Gastrocnemius medialis (tissue), 4 donors: ENCODE data around the gene TMEM119. TPM values are rescaled to one million over a fixed set of nuclear protein-coding genes. Genes with fewer than 3 reads are reported as not detected.

Experiments used
- ATAC-seq, 2 donors: fragments of 150-250 bp; one replicate each; pipeline ENCODE4 v1.9.1; 2016
- DNase-seq, 2 donors: peaks; one replicate each; pipeline ENCODE4 v3.0.0-alpha.2; 2019
- H3K27ac ChIP-seq, 4 donors: fragments of 200-600 bp; sonication (generic); 1 replicate in 1 of 4; 2 replicates in 3 of 4; pipeline ENCODE4 v1.5.1; 2016 to 2018; ENCODE audit warnings: mild to moderate bottlenecking in 2 of 4, moderate library complexity in 1 of 4
- H3K27me3 ChIP-seq, 3 donors: fragments of 200-600 bp; sonication (generic) in 2 of 3; 1 replicate in 1 of 3; 2 replicates in 2 of 3; pipeline versions ENCODE4 v1.5.1 to v1.6.0; 2016 to 2019; ENCODE audit warnings: mild to moderate bottlenecking in 1 of 3, moderate library complexity in 1 of 3
- H3K36me3 ChIP-seq, 2 donors: fragments of 200-600 bp; sonication (generic) in 1 of 2; one replicate each; pipeline ENCODE4 v1.5.1; 2017 to 2018
- H3K4me1 ChIP-seq, 2 donors: fragments of 200-600 bp; sonication (generic) in 1 of 2; one replicate each; pipeline ENCODE4 v1.5.1; 2016 to 2017; ENCODE audit warnings: mild to moderate bottlenecking in 2 of 2
- H3K4me3 ChIP-seq, 4 donors: fragments of 200-600 bp; sonication (generic) in 3 of 4; 1 replicate in 1 of 4; 2 replicates in 3 of 4; pipeline ENCODE4 v1.5.1; 2016 to 2019; ENCODE audit warnings: mild to moderate bottlenecking in 2 of 4
- H3K9me3 ChIP-seq, 3 donors: fragments of 200-600 bp; sonication (generic) in 2 of 3; 1 replicate in 1 of 3; 2 replicates in 2 of 3; pipeline ENCODE4 v1.5.1; 2016 to 2019
- CTCF ChIP-seq, 5 experiments: fragments of 450-650 bp in 3 of 5; fragments of 200-600 bp in 2 of 5; sonication (generic) in 2 of 5; IDR thresholded peaks in 4 of 5; conservative IDR thresholded peaks in 1 of 5; 1 replicate in 4 of 5; 2 replicates in 1 of 5; pipeline ENCODE4 v1.5.1; 2016 to 2019; ENCODE audit warnings: antibody characterized with exemption in 5 of 5, mild to moderate bottlenecking in 3 of 5, moderate library complexity in 3 of 5
- POLR2A ChIP-seq, 2 donors: fragments of 450-650 bp; IDR thresholded peaks; one replicate each; pipeline ENCODE4 v1.6.1; 2017; ENCODE audit warnings: antibody characterized with exemption in 2 of 2, mild to moderate bottlenecking in 2 of 2, moderate library complexity in 2 of 2
- in situ Hi-C, 4 donors: fragments of 200-750 bp; cut with MboI; loops; one replicate each; pipeline versions ENCODE4 v1.15.0 to v1.8.0; 2017; ENCODE audit warnings: low sequenced_read_pairs in 4 of 4
- intact Hi-C: fragments of 100-400 bp; cut with DNase I; formaldehyde crosslinking; loops from one replicate; pipeline ENCODE4 v1.15.1; 2023; ENCODE audit warnings: low total_unique reads
- total RNA-seq, 4 donors: library from RNA; depleted of rRNA; stranded (reverse); fragments of >200 nt; gene quantifications; one replicate each; pipeline versions ENCODE4 v1.1.0 to v1.2.3, GENCODE V29; 2016

TMEM119 gene
- total RNA-seq, 4 donors from 2014 or later, result 0.85 TPM; not detected in 3

GRCh38 chr12:108616359-108616758 lies 18.5 kb upstream of the TMEM119 start:
- Histone ChIP-seq H3K9me3 (no peaks in the 10 kb centered on the region), H3K27me3 (no peaks in the 10 kb centered on the region), H3K4me3 (no peak overlapping the region), H3K4me1 (no peaks in the 10 kb centered on the region), H3K36me3 (no peaks in the 10 kb centered on the region), H3K27ac (no peak overlapping the region)
- TF ChIP-seq POLR2A (IDR thresholded peaks at IDR 0.05), result no peak
- TF ChIP-seq CTCF (IDR thresholded peaks at IDR 0.05 in 4 of 5, conservative IDR thresholded peaks at IDR 0.05 in 1 of 5), result no peak
- ATAC-seq, result no peak
- DNase-seq, result no peak
- in situ Hi-C loops (loop anchor here (5.0 kb wide), 2 partner anchors 49 to 54 kb away; partner anchors contain the start of genes ISCU (in 3 of the 4) and SART3 (in 3 of the 4)), intact Hi-C loops (loop anchor here (5.0 kb wide), 2 partner anchors 336 to 939 kb away; no protein-coding TSS in a partner anchor)

- Histone ChIP-seq H3K4me1 (no peaks in the 10 kb centered on the region), H3K9me3 (no peaks in the 10 kb centered on the region), H3K36me3 (no peaks in the 10 kb centered on the region), H3K27me3 (no peaks in the 10 kb centered on the region), H3K27ac (no peak overlapping the region), H3K4me3 (no peak overlapping the region)
- in situ Hi-C loops (loop anchor here (5.0 kb wide), 2 partner anchors 49 to 54 kb away; partner anchors contain the start of genes ISCU (in 3 of the 4) and SART3 (in 3 of the 4)), intact Hi-C loops (loop anchor here (5.0 kb wide), 2 partner anchors 336 to 939 kb away; no protein-coding TSS in a partner anchor)
- TF ChIP-seq CTCF (IDR thresholded peaks at IDR 0.05 in 4 of 5, conservative IDR thresholded peaks at IDR 0.05 in 1 of 5) (no peak), POLR2A (IDR thresholded peaks at IDR 0.05) (no peak)
- ATAC-seq (no peak), DNase-seq (no peak)
Measured at GRCh38 chr12:108615918-108616317, 18.0 kb upstream of the TMEM119 start.

GRCh38 chr12:108614639-108615038 lies 16.8 kb upstream of the TMEM119 start:
- ATAC-seq (no peak), DNase-seq (no peak)
- no peak overlapping the region for H3K4me3 ChIP-seq
- intact Hi-C loops (loop anchor here (5.0 kb wide), 2 partner anchors 338 to 937 kb away; no protein-coding TSS in a partner anchor), in situ Hi-C loops (loop anchor here (5.0 kb wide), 2 partner anchors 47 to 52 kb away; partner anchors contain the start of genes ISCU (in 3 of the 4) and SART3 (in 3 of the 4))
- H3K27me3 ChIP-seq, result no peaks in the 10 kb centered on the region
- no peak for TF ChIP-seq CTCF (IDR thresholded peaks at IDR 0.05 in 4 of 5, conservative IDR thresholded peaks at IDR 0.05 in 1 of 5)
- no peak for TF ChIP-seq POLR2A (IDR thresholded peaks at IDR 0.05)
- no peaks in the 10 kb centered on the region for H3K36me3 ChIP-seq
- H3K27ac ChIP-seq, result no peak overlapping the region
- H3K9me3 ChIP-seq, result no peaks in the 10 kb centered on the region
- H3K4me1 ChIP-seq, result no peaks in the 10 kb centered on the region

GRCh38 chr12:108614041-108614440 lies 16.2 kb upstream of the TMEM119 start:
- H3K4me1 ChIP-seq, result no peaks in the 10 kb centered on the region
- no peaks in the 10 kb centered on the region for H3K36me3 ChIP-seq
- TF ChIP-seq CTCF (IDR thresholded peaks at IDR 0.05 in 4 of 5, conservative IDR thresholded peaks at IDR 0.05 in 1 of 5), result no peak
- TF ChIP-seq POLR2A (IDR thresholded peaks at IDR 0.05), result no peak

GRCh38 chr12:108613548-108613947 lies 15.7 kb upstream of the TMEM119 start:
- DNase-seq (no peak), ATAC-seq (no peak)
- Histone ChIP-seq H3K4me3 (no peak overlapping the region), H3K9me3 (no peaks in the 10 kb centered on the region), H3K4me1 (no peaks in the 10 kb centered on the region), H3K27ac (no peak overlapping the region), H3K27me3 (no peaks in the 10 kb centered on the region), H3K36me3 (no peaks in the 10 kb centered on the region)
- in situ Hi-C loops (no loop called here), intact Hi-C loops (no loop called here)
- TF ChIP-seq POLR2A (IDR thresholded peaks at IDR 0.05) (no peak), CTCF (IDR thresholded peaks at IDR 0.05 in 4 of 5, conservative IDR thresholded peaks at IDR 0.05 in 1 of 5) (no peak)

More at GRCh38 chr12:108614041-108614440, 16.2 kb upstream of the TMEM119 start:
- H3K4me3 ChIP-seq, result no peak overlapping the region
- no peaks in the 10 kb centered on the region for H3K9me3 ChIP-seq
- DNase-seq (no peak), ATAC-seq (no peak)
- in situ Hi-C loops (no loop called here), intact Hi-C loops (no loop called here)
- no peak overlapping the region for H3K27ac ChIP-seq
- no peaks in the 10 kb centered on the region for H3K27me3 ChIP-seq
